GM10248 (cell line): ENCODE measurements around the gene PDHX.

Experiments used
- CTCF ChIA-PET: fragments of 300-600 bp; sonication (Branson Sonifier 250); formaldehyde crosslinking; extraction: SDS; loops from one replicate; lab custom pipeline; 2021; ENCODE audit warnings: antibody characterized with exemption; lab: Yijun Ruan, JAX
- POLR2A ChIA-PET: fragments of 350-650 bp; sonication (Branson Sonifier 250); formaldehyde crosslinking; extraction: SDS; loops from one replicate; lab custom pipeline; 2020; ENCODE audit warnings: antibody characterized with exemption; lab: Yijun Ruan, JAX
- DNase-seq: peaks from one replicate; pipeline ENCODE4 v3.0.0; 2012; ENCODE audit errors: extremely low spot score
- TF ChIP-seq, protein P1 (sequence below): IDR thresholded peaks from 2 replicates; pipeline ENCODE4 v1.5.1; 2012; ENCODE audit warnings: mild to moderate bottlenecking, low read depth; ENCODE audit errors: extremely low read depth, missing control alignments, control extremely low read depth

PDHX gene

DNA sequence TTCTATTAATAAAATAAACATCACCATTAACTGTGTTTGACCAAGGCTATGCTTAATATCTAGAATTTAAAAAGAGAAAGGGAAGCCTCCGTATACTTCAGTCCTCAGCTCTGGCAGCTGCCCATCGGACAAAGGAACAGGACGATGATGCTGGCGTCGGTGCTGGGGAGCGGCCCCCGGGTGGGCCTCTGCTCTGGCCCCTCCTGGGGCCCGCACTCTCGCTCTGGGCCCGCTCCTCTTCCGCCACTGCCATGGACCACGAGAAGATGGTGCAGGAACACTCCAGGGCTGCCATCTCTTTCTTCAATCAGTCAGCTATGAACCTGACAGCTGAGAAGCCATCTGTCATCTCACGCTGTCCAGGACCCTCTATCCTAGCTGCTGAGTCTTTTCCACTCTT is 25.3 kb downstream of the PDHX start:
- POLR2A ChIA-PET = no interaction called here
- DNase-seq = no peak
- TF ChIP-seq, protein P1, sequence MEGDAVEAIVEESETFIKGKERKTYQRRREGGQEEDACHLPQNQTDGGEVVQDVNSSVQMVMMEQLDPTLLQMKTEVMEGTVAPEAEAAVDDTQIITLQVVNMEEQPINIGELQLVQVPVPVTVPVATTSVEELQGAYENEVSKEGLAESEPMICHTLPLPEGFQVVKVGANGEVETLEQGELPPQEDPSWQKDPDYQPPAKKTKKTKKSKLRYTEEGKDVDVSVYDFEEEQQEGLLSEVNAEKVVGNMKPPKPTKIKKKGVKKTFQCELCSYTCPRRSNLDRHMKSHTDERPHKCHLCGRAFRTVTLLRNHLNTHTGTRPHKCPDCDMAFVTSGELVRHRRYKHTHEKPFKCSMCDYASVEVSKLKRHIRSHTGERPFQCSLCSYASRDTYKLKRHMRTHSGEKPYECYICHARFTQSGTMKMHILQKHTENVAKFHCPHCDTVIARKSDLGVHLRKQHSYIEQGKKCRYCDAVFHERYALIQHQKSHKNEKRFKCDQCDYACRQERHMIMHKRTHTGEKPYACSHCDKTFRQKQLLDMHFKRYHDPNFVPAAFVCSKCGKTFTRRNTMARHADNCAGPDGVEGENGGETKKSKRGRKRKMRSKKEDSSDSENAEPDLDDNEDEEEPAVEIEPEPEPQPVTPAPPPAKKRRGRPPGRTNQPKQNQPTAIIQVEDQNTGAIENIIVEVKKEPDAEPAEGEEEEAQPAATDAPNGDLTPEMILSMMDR = no peak
- CTCF ChIA-PET = interaction anchor here (0.8 to 1.9 kb wide), 8 partner anchors 8 to 450 kb away, joined by 3 to 6 read pairs (median 4); no protein-coding TSS in a partner anchor

DNA sequence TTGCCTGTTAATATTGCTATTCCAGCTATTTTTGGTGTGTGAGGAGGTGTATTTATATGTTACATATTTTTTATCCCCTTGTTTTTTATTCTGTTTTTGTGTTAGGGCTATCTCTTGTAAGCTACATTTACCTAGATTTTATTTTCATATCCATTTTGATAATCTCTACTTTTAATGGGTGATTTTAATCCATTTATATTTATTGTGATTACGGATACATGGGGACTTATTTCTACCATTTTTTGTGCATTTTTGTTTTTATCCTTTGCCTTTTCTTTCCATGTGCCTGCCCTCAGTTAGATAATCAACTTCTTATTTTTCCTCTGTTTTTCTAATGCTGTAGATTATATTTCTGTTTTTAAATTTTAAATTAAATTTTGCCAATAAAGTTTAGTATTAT is 28.3 kb downstream of the PDHX start:
- ChIA-PET POLR2A (no interaction called here), CTCF (no interaction called here)
- TF ChIP-seq, protein P1 = no peak
- no peak for DNase-seq

DNA sequence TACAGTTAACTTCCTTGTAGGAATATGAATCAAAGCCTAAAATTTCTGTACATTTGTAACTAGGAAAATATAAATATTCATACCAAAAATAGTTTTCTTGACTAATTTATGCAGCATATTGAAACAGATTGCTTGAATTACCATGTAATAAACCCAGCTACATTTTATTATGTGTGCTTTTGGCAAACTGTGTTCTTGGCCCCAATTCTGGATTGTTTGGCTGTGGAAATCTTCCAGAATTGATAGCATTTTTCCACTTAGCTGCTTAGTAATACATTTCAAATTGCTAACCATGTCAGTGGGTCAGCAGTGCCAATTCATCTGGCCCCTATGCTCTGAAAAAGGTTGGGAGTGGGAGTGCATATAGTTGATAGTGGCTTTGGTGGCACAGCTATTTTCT is 32.3 kb downstream of the PDHX start:
- no peak for DNase-seq
- CTCF ChIA-PET = interaction anchor here (1.3 kb wide), 2 partner anchors 8 to 443 kb away, joined by 3 to 5 read pairs; no protein-coding TSS in a partner anchor
- POLR2A ChIA-PET = no interaction called here
- TF ChIP-seq, protein P1 = no peak

DNA sequence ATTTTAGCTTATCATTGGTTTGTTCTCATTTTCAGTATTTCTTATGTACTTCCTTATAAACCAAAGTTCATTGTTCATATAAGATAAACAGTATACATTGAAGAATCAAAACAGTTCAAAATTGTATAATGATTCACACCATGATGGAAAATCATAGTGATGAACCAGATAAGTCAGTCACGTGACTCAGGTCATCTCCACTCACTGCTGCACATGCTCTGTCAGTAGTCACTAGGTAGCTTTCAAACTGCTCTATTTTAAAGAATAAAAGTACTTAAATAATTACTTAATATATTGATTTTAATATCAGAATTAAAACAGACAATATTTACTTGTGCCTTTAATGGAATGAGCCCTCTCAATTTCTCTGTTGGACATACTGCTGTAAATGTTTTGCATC is 37.5 kb downstream of the PDHX start:
- CTCF ChIA-PET = interaction anchor here (1.3 to 2.2 kb wide), 4 partner anchors 10 to 351 kb away, joined by 3 to 9 read pairs (median 5); no protein-coding TSS in a partner anchor
- TF ChIP-seq, protein P1 = no peak
- POLR2A ChIA-PET = no interaction called here
- no peak for DNase-seq

DNA sequence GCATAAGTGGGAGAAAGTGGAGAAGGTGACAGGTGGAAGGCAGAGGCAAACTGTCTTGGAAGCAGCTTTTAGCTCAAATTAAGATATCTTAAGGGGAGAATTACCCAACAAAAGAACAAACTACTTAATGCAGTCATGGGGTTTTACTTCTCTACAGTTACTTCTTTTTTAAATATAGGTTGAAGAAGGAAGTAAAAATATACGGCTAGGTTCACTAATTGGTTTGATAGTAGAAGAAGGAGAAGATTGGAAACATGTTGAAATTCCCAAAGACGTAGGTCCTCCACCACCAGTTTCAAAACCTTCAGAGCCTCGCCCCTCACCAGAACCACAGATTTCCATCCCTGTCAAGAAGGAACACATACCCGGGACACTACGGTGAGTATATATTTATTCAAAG is 40.8 kb downstream of the PDHX start:
- DNase-seq = no peak
- ChIA-PET POLR2A (no interaction called here), CTCF (no interaction called here)
- TF ChIP-seq, protein P1 = no peak

DNA sequence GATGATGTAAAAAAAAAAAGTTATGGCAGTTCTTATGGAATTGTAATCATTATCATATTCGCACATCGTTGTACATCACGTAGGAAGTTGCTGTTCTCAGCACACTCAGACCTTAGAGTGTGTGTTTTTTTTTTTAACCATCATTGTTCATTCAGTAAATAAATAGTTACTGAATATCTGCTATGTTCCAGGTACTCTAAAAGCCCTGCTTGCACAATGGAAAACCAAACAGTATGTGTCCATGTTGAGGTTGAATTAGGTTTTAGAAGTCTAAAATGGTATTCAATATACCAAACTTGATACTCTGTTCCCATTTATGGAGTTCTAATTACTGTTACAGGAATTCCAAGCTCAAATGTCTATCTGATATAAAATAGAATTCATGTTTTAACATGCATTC is 41.2 kb downstream of the PDHX start:
- ChIA-PET CTCF (no interaction called here), POLR2A (no interaction called here)
- DNase-seq = no peak
- TF ChIP-seq, protein P1 = no peak
